Endodermal cell (in vitro differentiated cells): ENCODE measurements around the gene TBC1D4. TPM values are rescaled to one million over a fixed set of nuclear protein-coding genes. Genes with fewer than 3 reads are reported as not detected.

Source experiments
- DNase-seq: peaks from one replicate; pipeline ENCODE4 v3.0.0-alpha.2; 2017
- H3K27ac ChIP-seq: 2 replicates; pipeline ENCODE4 v1.5.1; 2013; ENCODE audit warnings: mild to moderate bottlenecking, low read depth, low read length, moderate library complexity
- H3K27me3 ChIP-seq: 2 replicates; pipeline ENCODE4 v1.6.1; 2013; ENCODE audit warnings: mild to moderate bottlenecking, low read length, moderate library complexity; ENCODE audit not compliant: insufficient read depth, control insufficient read depth, poor library complexity, severe bottlenecking
- H3K36me3 ChIP-seq: 2 replicates; pipeline ENCODE4 v1.7.0; 2013; ENCODE audit warnings: mild to moderate bottlenecking, low read length, moderate library complexity; ENCODE audit not compliant: control insufficient read depth, insufficient read depth
- H3K4me1 ChIP-seq: one replicate; pipeline ENCODE4 v1.7.0; 2013; ENCODE audit warnings: low read length; ENCODE audit not compliant: control insufficient read depth, insufficient read depth
- H3K4me3 ChIP-seq: 2 replicates; pipeline ENCODE4 v1.5.1; 2013; ENCODE audit warnings: mild to moderate bottlenecking, low read length, moderate library complexity
- H3K9ac ChIP-seq: 2 replicates; pipeline ENCODE4 v1.6.1; 2013; ENCODE audit warnings: mild to moderate bottlenecking, low read length, moderate library complexity; ENCODE audit not compliant: poor library complexity, severe bottlenecking; ENCODE audit errors: extremely low read depth
- H3K9me3 ChIP-seq: 2 replicates; pipeline ENCODE4 v1.6.1; 2013; ENCODE audit warnings: mild to moderate bottlenecking, low read length, moderate library complexity; ENCODE audit not compliant: control insufficient read depth
- H3K27ac Mint-ChIP-seq: 2 replicates; pipeline ENCODE4 v1.8.0; 2020; ENCODE audit warnings: mixed read lengths
- H3K27me3 Mint-ChIP-seq: 2 replicates; pipeline ENCODE4 v1.8.0; 2021; ENCODE audit warnings: mild to moderate bottlenecking, mixed read lengths; ENCODE audit not compliant: insufficient read depth
- H3K36me3 Mint-ChIP-seq: 2 replicates; pipeline ENCODE4 v1.8.0; 2020; ENCODE audit warnings: low read depth, mixed read lengths
- H3K4me1 Mint-ChIP-seq: 2 replicates; pipeline ENCODE4 v1.8.0; 2020; ENCODE audit warnings: mixed read lengths
- H3K4me3 Mint-ChIP-seq: 2 replicates; pipeline ENCODE4 v1.8.0; 2020; ENCODE audit warnings: mild to moderate bottlenecking, moderate library complexity, mixed read lengths
- H3K9me3 Mint-ChIP-seq: 2 replicates; pipeline ENCODE4 v1.8.0; 2020; ENCODE audit warnings: mild to moderate bottlenecking, mixed read lengths
- WGBS, 2 experiments: methylation state at CpG; one replicate each; pipeline versions ENCODE4 v1.1.5 to v1.1.7; 2013; ENCODE audit warnings: missing lambda C conversion rate in 2 of 2, mixed read lengths in 1 of 2; ENCODE audit not compliant: insufficient coverage in 1 of 2, insufficient read length in 1 of 2; 5-methylcytosine and 5-hydroxymethylcytosine counted together
- total RNA-seq, 2 donors: library from RNA; stranded (reverse); fragmentation: NEBNext Ultra II Directional in 1 of 2; extraction: Animal tissue kit (Norgen Biotek cat#: 25700) in 1 of 2; gene quantifications; 2 replicates in 1 of 2; 3 replicates in 1 of 2; pipeline ENCODE4 v1.2.1, GENCODE V29; 2021
- TF ChIP-seq, protein P1 (sequence below): fragments of 200-600 bp; sonication (generic); conservative IDR thresholded peaks from 2 replicates; pipeline ENCODE4 v1.5.0; 2021; ENCODE audit warnings: antibody characterized with exemption, mild to moderate bottlenecking

TBC1D4 gene
- total RNA-seq, 2 donors from 2014 or later, result 3.2 to 4.7 TPM

DNA sequence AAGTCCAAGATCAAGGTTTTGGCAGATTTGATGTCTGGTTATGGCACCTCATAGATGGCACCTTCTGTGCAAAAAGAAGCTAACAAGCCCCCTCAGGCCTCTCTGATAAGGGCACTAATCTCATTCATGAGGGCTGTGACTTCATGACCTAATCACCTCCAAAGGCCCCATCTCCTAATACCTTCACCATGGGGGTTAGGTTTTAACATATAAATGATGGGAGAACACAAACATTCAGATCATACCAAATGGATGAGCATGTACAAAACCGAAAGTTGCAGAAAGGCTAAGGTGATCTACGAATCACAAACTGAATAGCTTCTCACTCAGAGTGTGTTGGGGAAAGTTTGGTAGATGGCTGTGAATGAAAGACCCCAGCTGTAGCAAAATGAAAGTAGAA, 217.4 kb downstream of the TBC1D4 start:
- WGBS, 2 experiments, result 60 to 79% methylated on average over 1 to 2 of the region's 2 CpGs
- Mint-ChIP-seq H3K27me3 (peaks cover 6% of the 10 kb centered on the region), H3K9me3 (peaks cover 9% of the 10 kb centered on the region), H3K4me3 (no peak overlapping the region), H3K4me1 (peaks cover 12% of the 10 kb centered on the region), H3K36me3 (no peaks in the 10 kb centered on the region), H3K27ac (no peak overlapping the region)
- H3K4me1 ChIP-seq, result no peaks in the 10 kb centered on the region
- H3K27ac ChIP-seq, result no peak overlapping the region
- no peak for DNase-seq
- H3K9ac ChIP-seq, result no peak overlapping the region
- H3K36me3 ChIP-seq, result no peaks in the 10 kb centered on the region
- TF ChIP-seq, protein P1, sequence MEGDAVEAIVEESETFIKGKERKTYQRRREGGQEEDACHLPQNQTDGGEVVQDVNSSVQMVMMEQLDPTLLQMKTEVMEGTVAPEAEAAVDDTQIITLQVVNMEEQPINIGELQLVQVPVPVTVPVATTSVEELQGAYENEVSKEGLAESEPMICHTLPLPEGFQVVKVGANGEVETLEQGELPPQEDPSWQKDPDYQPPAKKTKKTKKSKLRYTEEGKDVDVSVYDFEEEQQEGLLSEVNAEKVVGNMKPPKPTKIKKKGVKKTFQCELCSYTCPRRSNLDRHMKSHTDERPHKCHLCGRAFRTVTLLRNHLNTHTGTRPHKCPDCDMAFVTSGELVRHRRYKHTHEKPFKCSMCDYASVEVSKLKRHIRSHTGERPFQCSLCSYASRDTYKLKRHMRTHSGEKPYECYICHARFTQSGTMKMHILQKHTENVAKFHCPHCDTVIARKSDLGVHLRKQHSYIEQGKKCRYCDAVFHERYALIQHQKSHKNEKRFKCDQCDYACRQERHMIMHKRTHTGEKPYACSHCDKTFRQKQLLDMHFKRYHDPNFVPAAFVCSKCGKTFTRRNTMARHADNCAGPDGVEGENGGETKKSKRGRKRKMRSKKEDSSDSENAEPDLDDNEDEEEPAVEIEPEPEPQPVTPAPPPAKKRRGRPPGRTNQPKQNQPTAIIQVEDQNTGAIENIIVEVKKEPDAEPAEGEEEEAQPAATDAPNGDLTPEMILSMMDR, result no peak
- H3K9me3 ChIP-seq, result no peaks in the 10 kb centered on the region
- peaks cover 8% of the 10 kb centered on the region for H3K27me3 ChIP-seq
- H3K4me3 ChIP-seq, result no peak overlapping the region

DNA sequence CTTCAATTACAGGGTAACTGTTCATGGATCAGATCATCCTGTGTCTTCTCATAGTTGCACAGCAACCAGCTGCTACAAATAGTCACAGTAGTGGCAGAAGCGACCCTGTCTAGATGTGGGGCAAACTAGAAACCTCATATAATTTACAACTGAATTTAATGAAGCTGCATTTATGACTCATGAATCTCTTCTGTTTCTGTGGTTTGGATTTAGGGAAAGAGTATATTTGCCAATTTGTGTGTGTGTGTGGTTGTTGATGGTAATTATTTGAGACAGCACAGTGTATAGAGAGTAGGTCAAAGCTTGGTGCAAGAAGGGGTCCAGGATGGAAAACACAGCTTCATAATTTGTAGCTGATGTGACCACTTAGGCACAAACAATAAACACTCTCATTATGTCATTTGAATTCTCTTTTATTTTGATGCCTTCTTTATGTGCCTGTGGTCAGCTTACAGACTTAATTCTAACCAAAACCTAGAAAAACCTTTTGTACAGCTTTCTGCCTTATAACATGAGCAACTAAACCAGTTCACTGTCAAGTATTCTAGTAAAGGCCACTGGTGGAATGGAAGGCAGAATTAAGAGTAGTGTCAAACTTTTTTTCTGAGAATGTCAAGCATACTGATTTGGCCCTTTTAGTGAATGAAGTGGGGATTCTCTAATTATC, 218.1 kb downstream of the TBC1D4 start:
- Mint-ChIP-seq H3K9me3 (peaks cover 4% of the 10 kb centered on the region), H3K4me3 (no peak overlapping the region), H3K36me3 (no peaks in the 10 kb centered on the region), H3K27me3 (peaks cover 6% of the 10 kb centered on the region), H3K4me1 (peaks cover 12% of the 10 kb centered on the region), H3K27ac (no peak overlapping the region)
- TF ChIP-seq, protein P1, result no peak
- DNase-seq, result no peak
- Histone ChIP-seq H3K27ac (no peak overlapping the region), H3K4me1 (no peaks in the 10 kb centered on the region), H3K9ac (no peak overlapping the region), H3K4me3 (no peak overlapping the region), H3K27me3 (peaks cover 8% of the 10 kb centered on the region), H3K36me3 (no peaks in the 10 kb centered on the region), H3K9me3 (no peaks in the 10 kb centered on the region)
- 100% methylated on average over 1 of the region's 1 CpG; no CpG with 5 or more reads in 1 of the 2 experiments for WGBS, 2 experiments

DNA sequence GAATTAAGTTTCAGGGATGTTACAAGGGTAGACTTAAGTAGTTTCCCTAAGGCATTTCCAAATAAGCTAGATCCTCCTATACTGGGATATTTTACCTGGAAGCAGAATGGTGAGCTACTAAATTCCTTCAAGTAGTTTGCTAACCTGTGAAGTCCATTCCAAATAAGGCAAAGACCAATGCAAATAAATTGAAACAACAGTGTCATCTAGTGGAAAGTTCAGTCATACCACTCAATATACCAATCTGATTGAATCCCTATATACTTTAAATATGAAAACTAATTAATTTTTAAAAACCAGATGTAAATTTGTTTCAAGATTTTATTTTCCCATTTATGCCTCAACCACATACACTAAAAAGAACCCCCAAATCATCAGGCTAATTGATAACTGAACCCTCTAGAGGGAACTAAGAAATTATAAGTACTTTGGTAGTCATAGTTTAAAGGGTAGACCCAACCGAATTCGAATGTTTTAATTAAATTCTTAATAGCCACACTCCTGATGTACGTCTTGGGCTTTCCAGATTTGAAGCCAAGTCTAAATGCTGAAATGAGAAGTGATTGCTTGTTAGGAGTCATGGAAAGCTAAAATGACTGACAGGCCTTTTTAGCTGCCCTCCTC, 223.7 kb downstream of the TBC1D4 start:
- Mint-ChIP-seq H3K27ac (no peak overlapping the region), H3K27me3 (no peaks in the 10 kb centered on the region), H3K36me3 (no peaks in the 10 kb centered on the region), H3K4me1 (peaks cover 3% of the 10 kb centered on the region), H3K4me3 (no peak overlapping the region), H3K9me3 (no peaks in the 10 kb centered on the region)
- H3K4me1 ChIP-seq, result no peaks in the 10 kb centered on the region
- 70 to 86% methylated on average over 3 of the region's 3 CpGs for WGBS, 2 experiments
- no peak for DNase-seq
- no peaks in the 10 kb centered on the region for H3K9me3 ChIP-seq
- TF ChIP-seq, protein P1, result peak; percentile 84
- no peak overlapping the region for H3K9ac ChIP-seq
- H3K36me3 ChIP-seq, result no peaks in the 10 kb centered on the region
- H3K4me3 ChIP-seq, result no peak overlapping the region
- H3K27ac ChIP-seq, result no peak overlapping the region
- no peaks in the 10 kb centered on the region for H3K27me3 ChIP-seq
